Peyer's patch (tissue), 4 donors: ENCODE results near the gene PKD2L2.

Experiments used
- CTCF ChIP-seq, 6 experiments: fragments of 450-650 bp in 4 of 6; fragments of 200-600 bp in 2 of 6; sonication (generic) in 1 of 6; IDR thresholded peaks; one replicate each; pipeline ENCODE4 v1.5.1; 2017 to 2019; ENCODE audit warnings: antibody characterized with exemption in 6 of 6, mild to moderate bottlenecking in 3 of 6, moderate library complexity in 1 of 6
- POLR2A ChIP-seq, 2 donors: fragments of 450-650 bp; IDR thresholded peaks; one replicate each; pipeline ENCODE4 v1.5.1; 2017; ENCODE audit warnings: antibody characterized with exemption in 2 of 2, mild to moderate bottlenecking in 2 of 2, moderate library complexity in 2 of 2

GRCh38 chr5:137870647-137871339, 18.5 kb upstream of the PKD2L2 start:
- TF ChIP-seq CTCF (IDR thresholded peaks at IDR 0.05) (no peak), POLR2A (IDR thresholded peaks at IDR 0.05) (no peak)
